Measurements from ENCODE around the gene FBLN7. TPM values are rescaled to one million over a fixed set of nuclear protein-coding genes. Genes with fewer than 3 reads are reported as not detected.

FBLN7 gene
- total and polyA plus RNA-seq, 2 experiments from 2014 or later, result 0.28 to 4.7 TPM

Other genes starting within 250 kb of the FBLN7 start
- gene MERTK, start 239.8 kb upstream of the FBLN7 start, total RNA-seq, result 3.8 and 8.7 TPM in 2 replicates
- gene MERTK, start 239.8 kb upstream of the FBLN7 start, polyA plus RNA-seq, result 4.5 and 4.9 TPM in 2 replicates
- 4.6 and 7.3 TPM in 2 replicates for gene TMEM87B, start 83.1 kb upstream of the FBLN7 start, total RNA-seq
- gene TMEM87B, start 83.1 kb upstream of the FBLN7 start, polyA plus RNA-seq, result 12.1 and 14.2 TPM in 2 replicates
- 8.5 and 12.1 TPM in 2 replicates for gene ZC3H8, start 116.7 kb downstream of the FBLN7 start, total RNA-seq
- 14.1 and 19.4 TPM in 2 replicates for gene ZC3H8, start 116.7 kb downstream of the FBLN7 start, polyA plus RNA-seq
- 4.5 and 10.7 TPM in 2 replicates for gene ZC3H6, start 137.2 kb downstream of the FBLN7 start, total RNA-seq
- gene ZC3H6, start 137.2 kb downstream of the FBLN7 start, polyA plus RNA-seq, result 2.9 and 4.9 TPM in 2 replicates